PC-3 (cell line): ENCODE data around the gene AGAP9.
"Not testable (repeated sequence)": the region's sequence is repeated elsewhere in the genome, so short reads cannot be mapped to it uniquely, and the experiment has no call there.

Source experiments
- EZH2 ChIP-seq: fragments of 300-600 bp; sonication (generic); IDR thresholded peaks from one replicate; pipeline ENCODE4 v1.6.1; 2017; ENCODE audit warnings: antibody characterized with exemption, mild to moderate bottlenecking, low read length; ENCODE audit not compliant: unreplicated experiment
- TF ChIP-seq, protein P1 (sequence below): fragments of 300-600 bp; sonication (generic); conservative IDR thresholded peaks from 2 replicates; pipeline ENCODE4 v1.5.1; 2017; ENCODE audit warnings: antibody characterized with exemption, low read depth, mild to moderate bottlenecking, low read length

- TF ChIP-seq, protein P1, sequence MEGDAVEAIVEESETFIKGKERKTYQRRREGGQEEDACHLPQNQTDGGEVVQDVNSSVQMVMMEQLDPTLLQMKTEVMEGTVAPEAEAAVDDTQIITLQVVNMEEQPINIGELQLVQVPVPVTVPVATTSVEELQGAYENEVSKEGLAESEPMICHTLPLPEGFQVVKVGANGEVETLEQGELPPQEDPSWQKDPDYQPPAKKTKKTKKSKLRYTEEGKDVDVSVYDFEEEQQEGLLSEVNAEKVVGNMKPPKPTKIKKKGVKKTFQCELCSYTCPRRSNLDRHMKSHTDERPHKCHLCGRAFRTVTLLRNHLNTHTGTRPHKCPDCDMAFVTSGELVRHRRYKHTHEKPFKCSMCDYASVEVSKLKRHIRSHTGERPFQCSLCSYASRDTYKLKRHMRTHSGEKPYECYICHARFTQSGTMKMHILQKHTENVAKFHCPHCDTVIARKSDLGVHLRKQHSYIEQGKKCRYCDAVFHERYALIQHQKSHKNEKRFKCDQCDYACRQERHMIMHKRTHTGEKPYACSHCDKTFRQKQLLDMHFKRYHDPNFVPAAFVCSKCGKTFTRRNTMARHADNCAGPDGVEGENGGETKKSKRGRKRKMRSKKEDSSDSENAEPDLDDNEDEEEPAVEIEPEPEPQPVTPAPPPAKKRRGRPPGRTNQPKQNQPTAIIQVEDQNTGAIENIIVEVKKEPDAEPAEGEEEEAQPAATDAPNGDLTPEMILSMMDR: not testable (repeated sequence)
- TF ChIP-seq EZH2: not testable (repeated sequence)
These were observed 21.1 kb downstream of the AGAP9 start for GRCh38 chr10:47502313-47502712.
